GM12865 (cell line): ENCODE data around the gene SLC22A3.
"Not testable (repeated sequence)": the region's sequence is repeated elsewhere in the genome, so short reads cannot be mapped to it uniquely, and the experiment has no call there.

Experiments
- DNase-seq: peaks from one replicate; pipeline ENCODE4 v3.0.0; 2010; ENCODE audit warnings: low read depth
- H3K4me3 ChIP-seq: 2 replicates; pipeline ENCODE4 v1.5.1; 2011; ENCODE audit warnings: mild to moderate bottlenecking, low read depth, low read length, control low read depth
- TF ChIP-seq, protein P1 (sequence below): IDR thresholded peaks from 2 replicates; pipeline ENCODE4 v1.5.1; 2011; ENCODE audit warnings: low read length, control low read depth, low read depth, inconsistent platforms; ENCODE audit not compliant: insufficient read depth; ENCODE audit errors: missing control alignments

Gene SLC22A3

GRCh38 chr6:160367798-160368547 is 19.8 kb downstream of the SLC22A3 start:
- no peak for DNase-seq
- TF ChIP-seq, protein P1, sequence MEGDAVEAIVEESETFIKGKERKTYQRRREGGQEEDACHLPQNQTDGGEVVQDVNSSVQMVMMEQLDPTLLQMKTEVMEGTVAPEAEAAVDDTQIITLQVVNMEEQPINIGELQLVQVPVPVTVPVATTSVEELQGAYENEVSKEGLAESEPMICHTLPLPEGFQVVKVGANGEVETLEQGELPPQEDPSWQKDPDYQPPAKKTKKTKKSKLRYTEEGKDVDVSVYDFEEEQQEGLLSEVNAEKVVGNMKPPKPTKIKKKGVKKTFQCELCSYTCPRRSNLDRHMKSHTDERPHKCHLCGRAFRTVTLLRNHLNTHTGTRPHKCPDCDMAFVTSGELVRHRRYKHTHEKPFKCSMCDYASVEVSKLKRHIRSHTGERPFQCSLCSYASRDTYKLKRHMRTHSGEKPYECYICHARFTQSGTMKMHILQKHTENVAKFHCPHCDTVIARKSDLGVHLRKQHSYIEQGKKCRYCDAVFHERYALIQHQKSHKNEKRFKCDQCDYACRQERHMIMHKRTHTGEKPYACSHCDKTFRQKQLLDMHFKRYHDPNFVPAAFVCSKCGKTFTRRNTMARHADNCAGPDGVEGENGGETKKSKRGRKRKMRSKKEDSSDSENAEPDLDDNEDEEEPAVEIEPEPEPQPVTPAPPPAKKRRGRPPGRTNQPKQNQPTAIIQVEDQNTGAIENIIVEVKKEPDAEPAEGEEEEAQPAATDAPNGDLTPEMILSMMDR, result no peak
- H3K4me3 ChIP-seq, result no peak overlapping the region

- no peak for DNase-seq
- no peak overlapping the region for H3K4me3 ChIP-seq
- TF ChIP-seq, protein P1, result no peak
These were observed 20.5 kb downstream of the SLC22A3 start for GRCh38 chr6:160368670-160369069.

GRCh38 chr6:160373601-160374000 is 25.4 kb downstream of the SLC22A3 start:
- DNase-seq, H3K4me3 ChIP-seq: not testable (repeated sequence)

- DNase-seq, result no peak
- TF ChIP-seq, protein P1, result no peak
- H3K4me3 ChIP-seq, result no peak overlapping the region
These were observed 26.8 kb downstream of the SLC22A3 start for GRCh38 chr6:160374836-160375560.

DNA sequence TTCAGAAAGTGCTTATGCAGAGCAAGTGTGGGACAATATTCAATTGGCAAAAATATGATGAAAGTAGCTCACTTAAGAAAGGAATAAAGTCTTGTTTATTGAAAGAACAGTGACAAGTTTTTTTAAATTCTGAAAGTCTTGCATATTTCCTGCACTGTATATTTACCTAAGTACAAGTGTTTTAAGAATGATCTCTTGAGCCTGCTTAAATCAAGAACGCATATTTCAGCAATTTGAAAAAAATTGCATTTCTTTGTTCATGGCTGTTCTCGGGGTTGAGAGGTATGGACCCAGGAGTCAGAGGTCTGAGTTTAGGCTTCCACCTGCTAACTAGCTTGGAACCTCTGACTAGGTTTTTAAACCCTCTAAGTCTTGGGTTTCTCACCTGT is 27.4 kb downstream of the SLC22A3 start:
- TF ChIP-seq, protein P1, result no peak
- DNase-seq, result no peak
- H3K4me3 ChIP-seq, result no peak overlapping the region

DNA sequence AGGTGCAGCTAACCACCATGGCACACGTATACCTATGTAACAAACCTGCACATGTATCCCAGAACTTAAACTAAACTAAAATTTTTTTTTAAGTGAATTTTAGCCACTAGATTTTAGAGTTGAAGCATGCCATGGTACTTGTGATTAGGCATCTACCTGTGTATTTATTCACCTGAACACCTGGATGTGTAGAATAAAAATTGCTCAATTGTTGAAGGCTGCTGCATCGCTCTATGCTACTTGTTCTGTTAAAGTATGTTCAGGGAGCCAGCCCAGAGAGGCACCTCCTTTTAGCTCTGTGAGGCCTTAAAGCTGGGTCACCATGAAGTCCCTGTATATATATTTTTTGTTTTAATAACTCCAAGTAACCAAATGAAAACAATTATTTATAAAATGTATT is 28.3 kb downstream of the SLC22A3 start:
- TF ChIP-seq, protein P1, result no peak
- no peak overlapping the region for H3K4me3 ChIP-seq
- no peak for DNase-seq

- TF ChIP-seq, protein P1, result no peak
- no peak for DNase-seq
- H3K4me3 ChIP-seq, result no peak overlapping the region
These were observed 30.0 kb downstream of the SLC22A3 start for GRCh38 chr6:160378218-160378617.
